ENCODE measurements around the gene NECTIN4. TPM values are rescaled to one million over a fixed set of nuclear protein-coding genes. Genes with fewer than 3 reads are reported as not detected.

Gene NECTIN4
- total and polyA plus RNA-seq, 2 of the 13 experiments (the other 11 are each of a cell fraction or from before 2014, with no cell fraction given) = 5.9 to 12.4 TPM

- TF ChIP-seq HDAC1 (CRISPR knock-in tag; IDR thresholded peaks at IDR 0.05) (no peak; the same call in 1 of the 2 replicates), FOXA3 (CRISPR knock-in tag; IDR thresholded peaks at IDR 0.05) (peak; percentile 26; the same call in 1 of the 2 replicates), ZNF567 (CRISPR knock-in tag; IDR thresholded peaks at IDR 0.05; ENCODE audit: borderline replicate concordance) (no peak), ZNF367 (CRISPR knock-in tag; IDR thresholded peaks at IDR 0.05; ENCODE audit: borderline replicate concordance) (no peak), ZNF224 (CRISPR knock-in tag; IDR thresholded peaks at IDR 0.05) (no peak), TBX3 (IDR thresholded peaks at IDR 0.05; ENCODE audit: borderline replicate concordance) (no peak), DNMT1 (CRISPR knock-in tag; IDR thresholded peaks at IDR 0.05) (no peak), ZNF552 (CRISPR knock-in tag; IDR thresholded peaks at IDR 0.05; ENCODE audit: borderline replicate concordance) (no peak), ZNF33B (CRISPR knock-in tag; IDR thresholded peaks at IDR 0.05) (no peak; the same call in 1 of the 2 replicates), XBP1 (CRISPR knock-in tag; IDR thresholded peaks at IDR 0.05) (no peak), SIX4 (CRISPR knock-in tag; IDR thresholded peaks at IDR 0.05) (no peak), ETV5 (CRISPR knock-in tag; IDR thresholded peaks at IDR 0.05; ENCODE audit: borderline replicate concordance) (no peak), ZNF550 (CRISPR knock-in tag; IDR thresholded peaks at IDR 0.05; ENCODE audit: borderline replicate concordance) (no peak), ZNF180 (CRISPR knock-in tag; IDR thresholded peaks at IDR 0.05; ENCODE audit: borderline replicate concordance, low read depth) (no peak), BHLHE40 (IDR thresholded peaks at IDR 0.05; ENCODE audit: low read length) (no peak), PHF21A (CRISPR knock-in tag; IDR thresholded peaks at IDR 0.05) (peak; percentile 64), ZNF230 (CRISPR knock-in tag; IDR thresholded peaks at IDR 0.05) (peak; percentile 35; the same call in 1 of the 2 replicates), ZNF205 (CRISPR knock-in tag; IDR thresholded peaks at IDR 0.05) (peak; percentile 49; the same call in 1 of the 2 replicates), ZNF12 (CRISPR knock-in tag; IDR thresholded peaks at IDR 0.05) (no peak), ZNF672 (CRISPR knock-in tag; IDR thresholded peaks at IDR 0.05) (no peak), ZNF766 (CRISPR knock-in tag; IDR thresholded peaks at IDR 0.05; ENCODE audit: borderline replicate concordance) (no peak), ASH2L (IDR thresholded peaks at IDR 0.05; ENCODE audit: insufficient read length, low read depth, low read length) (peak; percentile 79), ZNF543 (CRISPR knock-in tag; IDR thresholded peaks at IDR 0.05) (no peak), TBL1XR1 (IDR thresholded peaks at IDR 0.05; ENCODE audit: borderline replicate concordance, low read length, partially characterized antibody) (no peak)
- TF ChIP-seq, protein P1, sequence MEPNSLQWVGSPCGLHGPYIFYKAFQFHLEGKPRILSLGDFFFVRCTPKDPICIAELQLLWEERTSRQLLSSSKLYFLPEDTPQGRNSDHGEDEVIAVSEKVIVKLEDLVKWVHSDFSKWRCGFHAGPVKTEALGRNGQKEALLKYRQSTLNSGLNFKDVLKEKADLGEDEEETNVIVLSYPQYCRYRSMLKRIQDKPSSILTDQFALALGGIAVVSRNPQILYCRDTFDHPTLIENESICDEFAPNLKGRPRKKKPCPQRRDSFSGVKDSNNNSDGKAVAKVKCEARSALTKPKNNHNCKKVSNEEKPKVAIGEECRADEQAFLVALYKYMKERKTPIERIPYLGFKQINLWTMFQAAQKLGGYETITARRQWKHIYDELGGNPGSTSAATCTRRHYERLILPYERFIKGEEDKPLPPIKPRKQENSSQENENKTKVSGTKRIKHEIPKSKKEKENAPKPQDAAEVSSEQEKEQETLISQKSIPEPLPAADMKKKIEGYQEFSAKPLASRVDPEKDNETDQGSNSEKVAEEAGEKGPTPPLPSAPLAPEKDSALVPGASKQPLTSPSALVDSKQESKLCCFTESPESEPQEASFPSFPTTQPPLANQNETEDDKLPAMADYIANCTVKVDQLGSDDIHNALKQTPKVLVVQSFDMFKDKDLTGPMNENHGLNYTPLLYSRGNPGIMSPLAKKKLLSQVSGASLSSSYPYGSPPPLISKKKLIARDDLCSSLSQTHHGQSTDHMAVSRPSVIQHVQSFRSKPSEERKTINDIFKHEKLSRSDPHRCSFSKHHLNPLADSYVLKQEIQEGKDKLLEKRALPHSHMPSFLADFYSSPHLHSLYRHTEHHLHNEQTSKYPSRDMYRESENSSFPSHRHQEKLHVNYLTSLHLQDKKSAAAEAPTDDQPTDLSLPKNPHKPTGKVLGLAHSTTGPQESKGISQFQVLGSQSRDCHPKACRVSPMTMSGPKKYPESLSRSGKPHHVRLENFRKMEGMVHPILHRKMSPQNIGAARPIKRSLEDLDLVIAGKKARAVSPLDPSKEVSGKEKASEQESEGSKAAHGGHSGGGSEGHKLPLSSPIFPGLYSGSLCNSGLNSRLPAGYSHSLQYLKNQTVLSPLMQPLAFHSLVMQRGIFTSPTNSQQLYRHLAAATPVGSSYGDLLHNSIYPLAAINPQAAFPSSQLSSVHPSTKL (CRISPR knock-in tag; IDR thresholded peaks at IDR 0.05) = peak; percentile 12; the same call in 1 of the 2 replicates
- TF ChIP-seq, protein P2, sequence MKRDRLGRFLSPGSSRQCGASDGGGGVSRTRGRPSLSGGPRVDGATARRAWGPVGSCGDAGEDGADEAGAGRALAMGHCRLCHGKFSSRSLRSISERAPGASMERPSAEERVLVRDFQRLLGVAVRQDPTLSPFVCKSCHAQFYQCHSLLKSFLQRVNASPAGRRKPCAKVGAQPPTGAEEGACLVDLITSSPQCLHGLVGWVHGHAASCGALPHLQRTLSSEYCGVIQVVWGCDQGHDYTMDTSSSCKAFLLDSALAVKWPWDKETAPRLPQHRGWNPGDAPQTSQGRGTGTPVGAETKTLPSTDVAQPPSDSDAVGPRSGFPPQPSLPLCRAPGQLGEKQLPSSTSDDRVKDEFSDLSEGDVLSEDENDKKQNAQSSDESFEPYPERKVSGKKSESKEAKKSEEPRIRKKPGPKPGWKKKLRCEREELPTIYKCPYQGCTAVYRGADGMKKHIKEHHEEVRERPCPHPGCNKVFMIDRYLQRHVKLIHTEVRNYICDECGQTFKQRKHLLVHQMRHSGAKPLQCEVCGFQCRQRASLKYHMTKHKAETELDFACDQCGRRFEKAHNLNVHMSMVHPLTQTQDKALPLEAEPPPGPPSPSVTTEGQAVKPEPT (CRISPR knock-in tag; IDR thresholded peaks at IDR 0.05; ENCODE audit: low read depth) = 0 out of 2 replicates have a peak, but pooled peaks have one; percentile 16
Measured at GRCh38 chr1:161132410-161133219, 43.3 kb upstream of the NECTIN4 start, which contains the start of gene DEDD (continued).

All from HepG2 (cell line).